Stimulated activated CD8-positive, alpha-beta memory T cell treated with anti-CD3 and anti-CD28 coated beads, Interleukin-4, amount 100 ng/mL, for 24 hours (primary cell): ENCODE results near the gene ERCC2.

ENCODE experiments used
- DNase-seq: peaks from one replicate; pipeline ENCODE4 v3.0.0-alpha.2; 2020; ENCODE audit warnings: low read depth

The ERCC2 gene

GRCh38 chr19:45303269-45304060 is 66.9 kb downstream of the ERCC2 start:
- no peak for DNase-seq

DNA sequence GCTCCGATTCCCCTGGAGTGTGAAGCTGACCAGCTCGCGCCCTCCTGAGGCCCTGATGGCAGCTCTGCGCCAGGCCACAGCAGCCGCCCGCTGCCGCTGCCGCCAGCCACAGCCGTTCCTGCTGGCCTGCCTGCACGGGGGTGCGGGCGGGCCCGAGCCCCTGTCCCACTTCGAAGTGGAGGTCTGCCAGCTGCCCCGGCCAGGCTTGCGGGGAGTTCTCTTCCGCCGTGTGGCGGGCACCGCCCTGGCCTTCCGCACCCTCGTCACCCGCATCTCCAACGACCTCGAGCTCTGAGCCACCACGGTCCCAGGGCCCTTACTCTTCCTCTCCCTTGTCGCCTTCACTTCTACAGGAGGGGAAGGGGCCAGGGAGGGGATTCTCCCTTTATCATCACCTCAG is 68.0 kb downstream of the ERCC2 start:
- no peak for DNase-seq
